ENCODE data around the gene CCDC187. TPM values are rescaled to one million over a fixed set of nuclear protein-coding genes. Genes with fewer than 3 reads are reported as not detected.

CCDC187 gene
- total RNA-seq, 2 donors from 2014 or later, result 1.2 TPM; not detected in 1

DNA sequence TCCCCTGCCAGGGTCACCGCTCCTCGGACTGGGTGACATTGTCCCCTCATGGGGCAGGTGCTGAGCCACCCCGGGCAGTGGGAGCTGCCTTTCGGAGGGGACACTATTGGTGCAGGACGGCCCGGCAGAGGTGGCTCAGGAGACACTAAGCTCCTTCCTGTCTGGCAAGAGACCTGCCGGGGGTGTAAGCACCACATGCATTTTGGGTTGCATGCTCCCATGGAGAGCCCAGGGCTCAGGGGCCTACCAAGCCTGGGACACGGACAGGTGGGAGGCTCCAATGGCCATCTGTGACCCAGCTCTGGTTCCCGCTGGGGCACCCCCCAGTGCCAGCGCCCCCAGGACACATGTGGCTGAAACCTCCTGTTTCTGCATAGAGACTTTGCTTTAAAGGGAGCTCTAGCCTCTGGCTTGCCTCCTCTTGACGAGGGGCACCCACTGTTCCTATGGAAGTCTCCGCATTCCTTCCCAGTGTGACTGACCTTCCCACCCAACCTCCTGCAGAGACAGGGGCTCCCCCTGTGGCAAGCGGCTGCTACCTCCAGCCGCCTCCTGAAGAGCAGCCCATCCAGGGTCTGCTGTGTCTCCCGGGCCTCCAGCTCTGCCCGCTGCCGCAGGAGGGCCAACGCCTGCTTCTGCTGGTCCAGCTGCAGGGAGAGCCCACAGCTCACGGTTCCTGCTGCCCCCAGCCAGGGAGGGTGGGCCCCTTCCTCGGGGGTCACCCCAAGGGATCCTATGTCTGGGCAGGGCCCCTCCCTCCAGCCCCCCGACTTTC is 28.1 kb downstream of the CCDC187 start:
- Histone ChIP-seq H3K27me3 (replicated peaks; ENCODE audit: insufficient read depth) (peaks cover 2% of the 10 kb centered on the region), H3K4me1 (replicated peaks) (no peaks in the 10 kb centered on the region), H3K4me3 (no peak overlapping the region), H3K9me3 (no peaks in the 10 kb centered on the region), H3K36me3 (no peaks in the 10 kb centered on the region), H3K27ac (no peak overlapping the region)
- intact Hi-C loops (cut with DNase I), result no loop called here
- DNase-seq (ENCODE audit: low spot score), result no peak
- whole genome bisulfite sequencing, result 62% methylated on average over 18 of the region's 21 CpGs
- no peak for TF ChIP-seq POLR2A (IDR thresholded peaks at IDR 0.05)
- TF ChIP-seq, protein P1, sequence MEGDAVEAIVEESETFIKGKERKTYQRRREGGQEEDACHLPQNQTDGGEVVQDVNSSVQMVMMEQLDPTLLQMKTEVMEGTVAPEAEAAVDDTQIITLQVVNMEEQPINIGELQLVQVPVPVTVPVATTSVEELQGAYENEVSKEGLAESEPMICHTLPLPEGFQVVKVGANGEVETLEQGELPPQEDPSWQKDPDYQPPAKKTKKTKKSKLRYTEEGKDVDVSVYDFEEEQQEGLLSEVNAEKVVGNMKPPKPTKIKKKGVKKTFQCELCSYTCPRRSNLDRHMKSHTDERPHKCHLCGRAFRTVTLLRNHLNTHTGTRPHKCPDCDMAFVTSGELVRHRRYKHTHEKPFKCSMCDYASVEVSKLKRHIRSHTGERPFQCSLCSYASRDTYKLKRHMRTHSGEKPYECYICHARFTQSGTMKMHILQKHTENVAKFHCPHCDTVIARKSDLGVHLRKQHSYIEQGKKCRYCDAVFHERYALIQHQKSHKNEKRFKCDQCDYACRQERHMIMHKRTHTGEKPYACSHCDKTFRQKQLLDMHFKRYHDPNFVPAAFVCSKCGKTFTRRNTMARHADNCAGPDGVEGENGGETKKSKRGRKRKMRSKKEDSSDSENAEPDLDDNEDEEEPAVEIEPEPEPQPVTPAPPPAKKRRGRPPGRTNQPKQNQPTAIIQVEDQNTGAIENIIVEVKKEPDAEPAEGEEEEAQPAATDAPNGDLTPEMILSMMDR (IDR thresholded peaks at IDR 0.05), result no peak

GRCh38 chr9:136274786-136275654 is 28.9 kb downstream of the CCDC187 start:
- Histone ChIP-seq H3K27ac (no peak overlapping the region), H3K4me1 (replicated peaks) (no peaks in the 10 kb centered on the region), H3K27me3 (replicated peaks; ENCODE audit: insufficient read depth) (peaks cover 2% of the 10 kb centered on the region), H3K4me3 (no peak overlapping the region), H3K9me3 (no peaks in the 10 kb centered on the region), H3K36me3 (no peaks in the 10 kb centered on the region)
- TF ChIP-seq POLR2A (IDR thresholded peaks at IDR 0.05) (no peak), POLR2AphosphoS5 (IDR thresholded peaks at IDR 0.05) (no peak)
- TF ChIP-seq, protein P1 (IDR thresholded peaks at IDR 0.05), result no peak
- DNase-seq (ENCODE audit: low spot score), result no peak
- intact Hi-C loops (cut with DNase I), result no loop called here
- WGBS, result 59% methylated on average over 27 of the region's 28 CpGs

DNA sequence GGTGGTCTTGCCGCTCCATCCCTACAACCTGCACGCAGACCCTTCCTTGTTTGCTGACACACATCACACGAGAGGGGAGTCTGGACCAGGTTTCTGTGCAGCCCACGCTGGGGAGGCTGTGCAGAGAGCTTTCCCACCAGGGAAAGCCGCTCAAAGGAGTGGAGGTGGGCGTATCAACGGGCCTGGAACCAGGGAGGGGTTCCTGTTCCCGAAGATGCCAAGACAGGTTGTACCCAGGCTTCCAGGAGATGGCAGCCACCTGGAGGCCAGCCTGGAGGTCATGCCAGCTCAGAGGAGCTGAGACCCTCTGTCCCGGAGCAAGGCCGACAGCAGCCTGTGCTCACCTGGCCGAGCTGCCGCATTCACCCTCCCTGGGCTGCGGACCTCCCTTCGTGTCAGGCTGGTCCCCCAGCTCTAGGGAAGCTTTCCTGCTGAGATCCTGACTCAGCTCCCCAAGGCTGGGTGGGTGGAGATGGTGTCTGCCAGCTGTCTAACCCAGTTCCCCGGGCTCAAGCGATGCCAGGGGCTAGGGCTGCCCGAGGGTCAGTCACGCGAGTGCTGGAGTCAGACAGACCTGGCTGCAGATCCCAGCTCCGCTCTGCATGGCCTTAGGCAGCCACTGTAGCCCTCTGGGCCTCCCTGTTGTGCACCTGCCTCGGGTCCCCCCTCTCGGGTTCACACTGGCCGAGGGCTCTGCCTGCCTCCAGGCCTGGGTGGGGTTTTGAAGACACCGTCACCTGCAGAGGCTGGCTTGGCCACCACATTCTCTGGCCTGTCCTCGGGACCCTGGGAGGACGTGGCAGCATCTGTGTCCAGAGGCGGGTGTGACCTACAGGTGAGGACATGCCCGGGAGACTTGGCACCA is 29.7 kb downstream of the CCDC187 start:
- DNase-seq (ENCODE audit: low spot score), result no peak
- WGBS, result 76% methylated on average over 28 of the region's 28 CpGs
- Histone ChIP-seq H3K27me3 (replicated peaks; ENCODE audit: insufficient read depth) (no peaks in the 10 kb centered on the region), H3K36me3 (no peaks in the 10 kb centered on the region), H3K9me3 (no peaks in the 10 kb centered on the region), H3K4me1 (replicated peaks) (no peaks in the 10 kb centered on the region), H3K4me3 (no peak overlapping the region), H3K27ac (no peak overlapping the region)
- intact Hi-C loops (cut with DNase I), result no loop called here
- no peak for TF ChIP-seq POLR2A (IDR thresholded peaks at IDR 0.05)
- TF ChIP-seq, protein P1 (IDR thresholded peaks at IDR 0.05), result no peak
- TF ChIP-seq POLR2AphosphoS5 (IDR thresholded peaks at IDR 0.05), result no peak

GRCh38 chr9:136273244-136273865 is 30.5 kb downstream of the CCDC187 start:
- H3K4me1 ChIP-seq (replicated peaks), result no peaks in the 10 kb centered on the region
- 70% methylated on average over 14 of the region's 14 CpGs for WGBS
- no peaks in the 10 kb centered on the region for H3K27me3 ChIP-seq (replicated peaks; ENCODE audit: insufficient read depth)
- DNase-seq (ENCODE audit: low spot score), result no peak
- TF ChIP-seq POLR2A (IDR thresholded peaks at IDR 0.05) (no peak), POLR2AphosphoS5 (IDR thresholded peaks at IDR 0.05) (no peak)
- TF ChIP-seq, protein P1 (IDR thresholded peaks at IDR 0.05), result no peak
- no peaks in the 10 kb centered on the region for H3K9me3 ChIP-seq
- H3K27ac ChIP-seq, result no peak overlapping the region
- intact Hi-C loops (cut with DNase I), result no loop called here
- no peak overlapping the region for H3K4me3 ChIP-seq
- H3K36me3 ChIP-seq, result no peaks in the 10 kb centered on the region
